Raji (cell line): Measurements from ENCODE around the gene SIPA1L3.

Source experiments
- POLR2A ChIP-seq: IDR thresholded peaks from 2 replicates; pipeline ENCODE4 v1.6.1; 2011; ENCODE audit warnings: low read depth, low read length, control low read depth; ENCODE audit not compliant: insufficient read depth

Gene SIPA1L3

GRCh38 chr19:37977391-37977790, 70.4 kb downstream of the SIPA1L3 start:
- TF ChIP-seq POLR2A: no peak

GRCh38 chr19:37977992-37978391, 71.0 kb downstream of the SIPA1L3 start:
- no peak for TF ChIP-seq POLR2A

- no peak for TF ChIP-seq POLR2A
These were observed 72.6 kb downstream of the SIPA1L3 start for GRCh38 chr19:37979547-37980082.

GRCh38 chr19:37980419-37981170, 73.6 kb downstream of the SIPA1L3 start:
- TF ChIP-seq POLR2A: no peak

GRCh38 chr19:37981785-37982475, 74.9 kb downstream of the SIPA1L3 start:
- TF ChIP-seq POLR2A: no peak

- no peak for TF ChIP-seq POLR2A
These were observed 75.6 kb downstream of the SIPA1L3 start for GRCh38 chr19:37982655-37983054.

GRCh38 chr19:37983153-37983552, 76.1 kb downstream of the SIPA1L3 start:
- TF ChIP-seq POLR2A: no peak

- no peak for TF ChIP-seq POLR2A
These were observed 76.9 kb downstream of the SIPA1L3 start for GRCh38 chr19:37983916-37984315.

- no peak; the same call in 1 of the 2 replicates for TF ChIP-seq POLR2A
These were observed 79.2 kb downstream of the SIPA1L3 start for GRCh38 chr19:37986048-37986750.

- no peak for TF ChIP-seq POLR2A
These were observed 80.6 kb downstream of the SIPA1L3 start for GRCh38 chr19:37987356-37988332.

GRCh38 chr19:37988758-37989635, 82.0 kb downstream of the SIPA1L3 start:
- TF ChIP-seq POLR2A: no peak

- TF ChIP-seq POLR2A: no peak
These were observed 82.8 kb downstream of the SIPA1L3 start for GRCh38 chr19:37989855-37990254.

- TF ChIP-seq POLR2A: no peak
These were observed 83.4 kb downstream of the SIPA1L3 start for GRCh38 chr19:37990362-37990761.
